ENCODE measurements around the gene NAGLU. TPM values are rescaled to one million over a fixed set of nuclear protein-coding genes. Genes with fewer than 3 reads are reported as not detected.

Gene NAGLU
- total RNA-seq, 2 donors from 2014 or later, result 81.5 to 123 TPM

- intact Hi-C loops (cut with DNase I), result loop anchor here (5.0 kb wide), 2 partner anchors 53 to 188 kb away; partner anchors contain the start of gene ATP6V0A1
- 82% methylated on average over 2 of the region's 2 CpGs for WGBS
- Histone ChIP-seq H3K4me3 (no peak overlapping the region), H3K27me3 (replicated peaks; ENCODE audit: insufficient read depth) (no peaks in the 10 kb centered on the region), H3K4me1 (replicated peaks) (peaks cover 8% of the 10 kb centered on the region), H3K9me3 (no peaks in the 10 kb centered on the region), H3K27ac (peak overlapping the region; percentile 72 to 75), H3K36me3 (no peaks in the 10 kb centered on the region)
- no peak for DNase-seq (ENCODE audit: low spot score)
- TF ChIP-seq CTCF (IDR thresholded peaks at IDR 0.05), result no peak
- no peak for TF ChIP-seq POLR2AphosphoS5 (IDR thresholded peaks at IDR 0.05)
Observed at GRCh38 chr17:42509841-42510240, 26.2 kb upstream of the NAGLU start.

- TF ChIP-seq CTCF (IDR thresholded peaks at IDR 0.05) (no peak), POLR2AphosphoS5 (IDR thresholded peaks at IDR 0.05) (no peak), POLR2A (IDR thresholded peaks at IDR 0.05) (no peak)
- WGBS, result 79% methylated on average over 9 of the region's 9 CpGs
- no peak for DNase-seq (ENCODE audit: low spot score)
- Histone ChIP-seq H3K36me3 (no peaks in the 10 kb centered on the region), H3K9me3 (no peaks in the 10 kb centered on the region), H3K27me3 (replicated peaks; ENCODE audit: insufficient read depth) (no peaks in the 10 kb centered on the region), H3K4me3 (no peak overlapping the region), H3K4me1 (replicated peaks) (peaks cover 8% of the 10 kb centered on the region), H3K27ac (peak overlapping the region; percentile 52 to 74)
- intact Hi-C loops (cut with DNase I), result loop anchor here (5.0 kb wide), 1 partner anchor 190 kb away; no protein-coding TSS in a partner anchor
Observed at GRCh38 chr17:42512246-42512645, 23.8 kb upstream of the NAGLU start.

GRCh38 chr17:42512733-42513251 lies 23.2 kb upstream of the NAGLU start:
- Histone ChIP-seq H3K36me3 (no peaks in the 10 kb centered on the region), H3K27ac (peak overlapping the region; percentile 52 to 74), H3K4me3 (no peak overlapping the region), H3K27me3 (replicated peaks; ENCODE audit: insufficient read depth) (no peaks in the 10 kb centered on the region), H3K9me3 (no peaks in the 10 kb centered on the region), H3K4me1 (replicated peaks) (peaks cover 8% of the 10 kb centered on the region)
- DNase-seq (ENCODE audit: low spot score), result no peak
- no peak for TF ChIP-seq CTCF (IDR thresholded peaks at IDR 0.05)
- TF ChIP-seq POLR2A (IDR thresholded peaks at IDR 0.05), result no peak
- TF ChIP-seq POLR2AphosphoS5 (IDR thresholded peaks at IDR 0.05), result no peak
- intact Hi-C loops (cut with DNase I), result loop anchor here (5.0 kb wide), 1 partner anchor 190 kb away; no protein-coding TSS in a partner anchor
- 60% methylated on average over 6 of the region's 6 CpGs for WGBS

GRCh38 chr17:42513686-42514085 lies 22.4 kb upstream of the NAGLU start:
- Histone ChIP-seq H3K36me3 (no peaks in the 10 kb centered on the region), H3K4me1 (replicated peaks) (peaks cover 5% of the 10 kb centered on the region), H3K4me3 (no peak overlapping the region), H3K27ac (peak overlapping the region; percentile 52 to 74), H3K9me3 (no peaks in the 10 kb centered on the region), H3K27me3 (replicated peaks; ENCODE audit: insufficient read depth) (no peaks in the 10 kb centered on the region)
- no peak for DNase-seq (ENCODE audit: low spot score)
- 96% methylated on average over 11 of the region's 11 CpGs for WGBS
- intact Hi-C loops (cut with DNase I), result loop anchor here (5.0 kb wide), 1 partner anchor 191 kb away; no protein-coding TSS in a partner anchor
- no peak for TF ChIP-seq CTCF (IDR thresholded peaks at IDR 0.05)
- no peak for TF ChIP-seq POLR2AphosphoS5 (IDR thresholded peaks at IDR 0.05)
- no peak for TF ChIP-seq POLR2A (IDR thresholded peaks at IDR 0.05)

GRCh38 chr17:42514279-42514678 lies 21.8 kb upstream of the NAGLU start:
- Histone ChIP-seq H3K27ac (peak overlapping the region; percentile 52 to 58), H3K4me3 (no peak overlapping the region), H3K27me3 (replicated peaks; ENCODE audit: insufficient read depth) (no peaks in the 10 kb centered on the region), H3K9me3 (no peaks in the 10 kb centered on the region), H3K36me3 (no peaks in the 10 kb centered on the region), H3K4me1 (replicated peaks) (peaks cover 7% of the 10 kb centered on the region)
- TF ChIP-seq POLR2AphosphoS5 (IDR thresholded peaks at IDR 0.05), result no peak
- TF ChIP-seq POLR2A (IDR thresholded peaks at IDR 0.05), result no peak
- TF ChIP-seq CTCF (IDR thresholded peaks at IDR 0.05), result no peak
- no peak for DNase-seq (ENCODE audit: low spot score)
- intact Hi-C loops (cut with DNase I), result loop anchor here (5.0 kb wide), 1 partner anchor 192 kb away; no protein-coding TSS in a partner anchor
- WGBS, result 94% methylated on average over 11 of the region's 11 CpGs

Measured in prostate gland (tissue), 2 donors.